ENCODE data around the gene ARFGEF2.

DNA sequence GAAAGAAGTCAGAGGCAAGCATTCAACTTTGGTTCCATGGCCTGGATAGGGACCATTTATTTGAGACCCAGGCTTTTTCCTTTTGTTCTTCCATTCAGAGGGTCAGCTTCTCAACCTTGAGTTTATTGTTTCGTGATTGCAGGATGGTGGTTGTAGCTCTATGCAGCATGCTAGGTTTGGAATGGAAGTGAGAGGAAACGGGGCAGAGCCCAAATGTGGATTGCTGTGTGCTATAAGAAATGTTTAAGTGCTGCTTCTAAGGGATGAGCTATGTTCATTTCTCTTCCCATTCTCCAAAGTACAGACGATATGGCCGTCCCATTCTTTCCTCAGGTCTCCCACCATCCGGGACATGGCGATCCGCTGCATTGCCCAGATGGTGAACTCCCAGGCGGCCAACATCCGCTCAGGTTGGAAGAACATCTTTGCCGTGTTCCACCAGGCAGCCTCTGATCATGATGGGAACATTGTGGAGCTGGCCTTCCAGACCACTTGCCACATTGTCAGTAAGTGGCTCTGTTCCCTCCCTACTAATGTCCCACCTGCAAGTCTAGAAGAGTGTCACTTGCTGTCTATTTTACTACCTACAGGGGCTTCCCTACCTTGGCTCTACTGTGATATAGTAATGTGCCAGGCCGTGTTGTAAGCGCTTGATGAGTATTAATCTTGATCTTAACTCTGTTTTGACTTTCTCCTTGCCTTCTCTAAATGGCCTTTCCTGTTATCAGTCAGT, 88.6 kb downstream of the ARFGEF2 start:
- no peak for TF ChIP-seq CTCF (IDR thresholded peaks at IDR 0.05; ENCODE audit: poor library complexity, severe bottlenecking)
- no peak for TF ChIP-seq POLR2AphosphoS5 (IDR thresholded peaks at IDR 0.05)
- TF ChIP-seq RAD21 (conservative IDR thresholded peaks at IDR 0.05), result no peak
- no peak for TF ChIP-seq TAF1 (IDR thresholded peaks at IDR 0.05; ENCODE audit: low read depth)
